WTC11 (cell line): ENCODE data around the gene CNTRL. TPM values are rescaled to one million over a fixed set of nuclear protein-coding genes. Genes with fewer than 3 reads are reported as not detected.

ENCODE experiments used
- ATAC-seq: fragments of 200-7000 bp; cut with Tn5 transposase; 2 replicates; pipeline ENCODE4 v1.10.0; 2021; ENCODE audit warnings: mild to moderate bottlenecking, moderate library complexity
- CTCF ChIA-PET: fragments of 300-600 bp; sonication (Branson Sonifier 250); formaldehyde crosslinking; loops from one replicate; lab custom pipeline; 2021; ENCODE audit warnings: antibody characterized with exemption; lab: Charles Lee
- POLR2A ChIA-PET: fragments of 350-600 bp; sonication (Branson Sonifier 250); formaldehyde crosslinking; loops from one replicate; lab custom pipeline; 2021; ENCODE audit warnings: antibody characterized with exemption; lab: Charles Lee
- DNase-seq: peaks from one replicate; pipeline ENCODE4 v3.0.0; 2021; ENCODE audit warnings: low spot score
- H3K27ac Mint-ChIP-seq: 2 replicates; pipeline ENCODE4 v1.8.0; 2021; ENCODE audit warnings: mixed read lengths
- H3K27me3 Mint-ChIP-seq: 2 replicates; pipeline ENCODE4 v1.8.0; 2021; ENCODE audit warnings: low read depth, mild to moderate bottlenecking, moderate library complexity, mixed read lengths
- H3K36me3 Mint-ChIP-seq: 2 replicates; pipeline ENCODE4 v1.8.0; 2021; ENCODE audit warnings: mixed read lengths
- H3K4me1 Mint-ChIP-seq: 2 replicates; pipeline ENCODE4 v1.8.0; 2022; ENCODE audit warnings: mixed read lengths
- H3K4me3 Mint-ChIP-seq: 2 replicates; pipeline ENCODE4 v1.8.0; 2021; ENCODE audit warnings: mild to moderate bottlenecking, moderate library complexity, mixed read lengths
- H3K9me3 Mint-ChIP-seq: 2 replicates; pipeline ENCODE4 v1.8.0; 2021; ENCODE audit warnings: mixed read lengths
- CDX4 ChIP-seq: fragments of 250-450 bp; sonication (Bioruptor Pico); IDR thresholded peaks from 2 replicates; pipeline ENCODE4 v1.9.0; 2021; ENCODE audit warnings: moderate library complexity, mild to moderate bottlenecking, inconsistent platforms, borderline replicate concordance
- CTCF ChIP-seq: fragments of 200-600 bp; IDR thresholded peaks from 2 replicates; pipeline ENCODE4 v1.8.0; 2022; ENCODE audit warnings: antibody characterized with exemption
- E2F4 ChIP-seq: sonication (generic); formaldehyde crosslinking; IDR thresholded peaks from 2 replicates; pipeline ENCODE4 v1.8.1; 2022; ENCODE audit warnings: low read depth, mild to moderate bottlenecking, moderate library complexity, missing genetic modification reagents, borderline replicate concordance
- ERG ChIP-seq: fragments of 250-450 bp; sonication (Bioruptor Pico); IDR thresholded peaks from 2 replicates; pipeline ENCODE4 v1.8.0; 2021; ENCODE audit warnings: mild to moderate bottlenecking
- GTF2I ChIP-seq: fragments of 250-450 bp; sonication (Bioruptor Pico); conservative IDR thresholded peaks from 2 replicates; pipeline ENCODE4 v1.4.0; 2021; ENCODE audit warnings: mild to moderate bottlenecking
- KAT7 ChIP-seq: sonication (generic); formaldehyde crosslinking; IDR thresholded peaks from 2 replicates; pipeline ENCODE4 v1.8.1; 2023; ENCODE audit warnings: missing genetic modification reagents, mild to moderate bottlenecking, borderline replicate concordance
- PRDM15 ChIP-seq: sonication (generic); formaldehyde crosslinking; IDR thresholded peaks from 2 replicates; pipeline ENCODE4 v1.8.0; 2022; ENCODE audit warnings: missing genetic modification reagents
- PREB ChIP-seq: sonication (generic); formaldehyde crosslinking; IDR thresholded peaks from 2 replicates; pipeline ENCODE4 v1.8.1; 2022; ENCODE audit warnings: mild to moderate bottlenecking, missing genetic modification reagents, moderate library complexity, borderline replicate concordance
- RELA ChIP-seq: sonication (generic); formaldehyde crosslinking; IDR thresholded peaks from 2 replicates; pipeline ENCODE4 v1.8.1; 2022; ENCODE audit warnings: missing genetic modification reagents, mild to moderate bottlenecking, borderline replicate concordance
- SMAD3 ChIP-seq: sonication (generic); formaldehyde crosslinking; IDR thresholded peaks from 2 replicates; pipeline ENCODE4 v1.8.0; 2022; ENCODE audit warnings: missing genetic modification reagents, mild to moderate bottlenecking, borderline replicate concordance
- USF2 ChIP-seq: sonication (generic); formaldehyde crosslinking; IDR thresholded peaks from 2 replicates; pipeline ENCODE4 v1.8.1; 2023; ENCODE audit warnings: mild to moderate bottlenecking, missing genetic modification reagents, moderate library complexity
- ZBTB43 ChIP-seq: sonication (generic); formaldehyde crosslinking; IDR thresholded peaks from 2 replicates; pipeline ENCODE4 v1.8.1; 2023; ENCODE audit warnings: mild to moderate bottlenecking, missing genetic modification reagents
- ZNF281 ChIP-seq: sonication (generic); formaldehyde crosslinking; IDR thresholded peaks from 2 replicates; pipeline ENCODE4 v1.8.0; 2023; ENCODE audit warnings: mild to moderate bottlenecking, missing genetic modification reagents
- ZNF317 ChIP-seq: sonication (generic); formaldehyde crosslinking; IDR thresholded peaks from 2 replicates; pipeline ENCODE4 v1.8.1; 2023; ENCODE audit warnings: low read depth, mild to moderate bottlenecking, moderate library complexity, missing genetic modification reagents, borderline replicate concordance
- total RNA-seq: library from RNA; stranded (reverse); gene quantifications from 3 replicates; pipeline ENCODE4 v1.2.3, GENCODE V29; 2021

Gene CNTRL
- total RNA-seq, 1 experiment from 2014 or later = 13.3 TPM

GRCh38 chr9:121073038-121073437, 1.7 kb upstream of the CNTRL start (continued):
- TF ChIP-seq PRDM15 (CRISPR knock-in tag) (no peak), RELA (CRISPR knock-in tag) (no peak)

GRCh38 chr9:121075251-121076036, 689 bp downstream of the CNTRL start:
- DNase-seq (no peak), ATAC-seq (no peak)
- Mint-ChIP-seq H3K4me3 (peak overlapping the region; percentile 90), H3K27me3 (peaks cover 66% of the 10 kb centered on the region), H3K36me3 (no peaks in the 10 kb centered on the region), H3K9me3 (no peaks in the 10 kb centered on the region), H3K27ac (peak overlapping the region; percentile 54; the same call in 1 of the 2 replicates), H3K4me1 (peaks cover 23% of the 10 kb centered on the region)
- CTCF ChIA-PET = interaction anchor here (1.0 to 2.1 kb wide), 3 partner anchors 15 to 94 kb away, joined by 3 to 8 read pairs (median 3); no protein-coding TSS in a partner anchor
- TF ChIP-seq ZNF281 (CRISPR knock-in tag) (no peak), GTF2I (peak; percentile 94)
- POLR2A ChIA-PET = no interaction called here

GRCh38 chr9:121082075-121082474, 7.3 kb downstream of the CNTRL start:
- H3K36me3 Mint-ChIP-seq = no peaks in the 10 kb centered on the region
- H3K9me3 Mint-ChIP-seq = no peaks in the 10 kb centered on the region
- H3K27ac Mint-ChIP-seq = no peak overlapping the region
- no peaks in the 10 kb centered on the region for H3K4me1 Mint-ChIP-seq
- peaks cover 2% of the 10 kb centered on the region for H3K27me3 Mint-ChIP-seq
- CTCF ChIA-PET = interaction anchor here (2.9 kb wide), 1 partner anchor 22 kb away, joined by 16 read pairs; no protein-coding TSS in a partner anchor
- DNase-seq (no peak), ATAC-seq (no peak)
- POLR2A ChIA-PET = no interaction called here
- no peak overlapping the region for H3K4me3 Mint-ChIP-seq
- TF ChIP-seq SMAD3 (CRISPR knock-in tag) = no peak
- no peak for TF ChIP-seq CTCF
- TF ChIP-seq ERG (CRISPR knock-in tag) = no peak
- no peak for TF ChIP-seq ZNF317 (CRISPR knock-in tag)
- no peak for TF ChIP-seq USF2 (CRISPR knock-in tag)
- no peak for TF ChIP-seq KAT7
- TF ChIP-seq CDX4 (CRISPR knock-in tag) = no peak
- no peak for TF ChIP-seq E2F4 (CRISPR knock-in tag)
- no peak for TF ChIP-seq PREB (CRISPR knock-in tag)
- no peak for TF ChIP-seq ZBTB43 (CRISPR knock-in tag)
